Activated gamma-delta T cell treated with anti-CD3 and anti-CD28 coated beads, Interleukin-2, amount 50 U/mL, for 16 hours (primary cell): ENCODE data around the gene LMF1.
"Not testable (repeated sequence)": the region's sequence is repeated elsewhere in the genome, so short reads cannot be mapped to it uniquely, and the experiment has no call there.

Experiments used
- DNase-seq: peaks from one replicate; pipeline ENCODE4 v3.0.0-alpha.2; 2020; ENCODE audit warnings: low read depth

Gene LMF1

GRCh38 chr16:893360-893759 is 77.4 kb downstream of the LMF1 start:
- no peak for DNase-seq

GRCh38 chr16:892536-893255 is 78.1 kb downstream of the LMF1 start:
- DNase-seq = no peak

GRCh38 chr16:892006-892405 is 78.8 kb downstream of the LMF1 start:
- no peak for DNase-seq

GRCh38 chr16:891353-891740 is 79.4 kb downstream of the LMF1 start:
- no peak for DNase-seq

GRCh38 chr16:890716-891352 is 80.0 kb downstream of the LMF1 start:
- no peak for DNase-seq

GRCh38 chr16:890217-890616 is 80.6 kb downstream of the LMF1 start:
- no peak for DNase-seq

- no peak for DNase-seq
These were observed 81.2 kb downstream of the LMF1 start for GRCh38 chr16:889586-889985.

- DNase-seq = no peak
These were observed 81.7 kb downstream of the LMF1 start for GRCh38 chr16:888901-889570.

GRCh38 chr16:888456-888855 is 82.3 kb downstream of the LMF1 start:
- DNase-seq = not testable (repeated sequence)

- no peak for DNase-seq
These were observed 82.9 kb downstream of the LMF1 start for GRCh38 chr16:887846-888245.

- DNase-seq = no peak
These were observed 83.7 kb downstream of the LMF1 start for GRCh38 chr16:886802-887731.

- no peak for DNase-seq
These were observed 84.7 kb downstream of the LMF1 start for GRCh38 chr16:886084-886543.

- DNase-seq = no peak
These were observed 85.4 kb downstream of the LMF1 start for GRCh38 chr16:885391-885790.

GRCh38 chr16:884232-884631 is 86.6 kb downstream of the LMF1 start:
- DNase-seq = no peak

- no peak for DNase-seq
These were observed 87.0 kb downstream of the LMF1 start for GRCh38 chr16:883781-884180.

GRCh38 chr16:883340-883739 is 87.4 kb downstream of the LMF1 start:
- no peak for DNase-seq

- DNase-seq = not testable (repeated sequence)
These were observed 88.1 kb downstream of the LMF1 start for GRCh38 chr16:882671-883070.

- no peak for DNase-seq
These were observed 88.5 kb downstream of the LMF1 start for GRCh38 chr16:882256-882655.

GRCh38 chr16:881219-882097 is 89.3 kb downstream of the LMF1 start:
- DNase-seq = no peak

GRCh38 chr16:880471-881171 is 90.2 kb downstream of the LMF1 start:
- no peak for DNase-seq

GRCh38 chr16:879986-880385 is 90.8 kb downstream of the LMF1 start:
- DNase-seq = no peak
